Gastroesophageal sphincter (tissue), 4 donors: ENCODE measurements around the gene IL9. TPM values are rescaled to one million over a fixed set of nuclear protein-coding genes. Genes with fewer than 3 reads are reported as not detected.

ENCODE experiments used
- ATAC-seq: fragments of 150-250 bp; one replicate; pipeline ENCODE4 v1.9.1; 2016; ENCODE audit warnings: mild to moderate bottlenecking, moderate library complexity
- H3K27ac ChIP-seq, 4 donors: fragments of 200-600 bp; sonication (generic) in 3 of 4; 1 replicate in 3 of 4; 2 replicates in 1 of 4; pipeline ENCODE4 v1.5.1; 2016 to 2019
- H3K27me3 ChIP-seq: fragments of 200-600 bp; sonication (generic); one replicate; pipeline ENCODE4 v1.5.1; 2019
- H3K36me3 ChIP-seq, 2 donors: fragments of 200-600 bp; sonication (generic); one replicate each; pipeline ENCODE4 v1.5.1; 2019; ENCODE audit warnings: control low read depth in 1 of 2
- H3K4me1 ChIP-seq, 3 donors: fragments of 200-600 bp; sonication (generic); 1 replicate in 2 of 3; 2 replicates in 1 of 3; pipeline ENCODE4 v1.5.1; 2016 to 2019; ENCODE audit warnings: control low read depth in 2 of 3
- H3K4me3 ChIP-seq, 2 donors: fragments of 200-600 bp; sonication (generic); one replicate each; pipeline ENCODE4 v1.5.1; 2019; ENCODE audit warnings: mild to moderate bottlenecking in 1 of 2, moderate library complexity in 1 of 2
- H3K9me3 ChIP-seq, 3 donors: fragments of 200-600 bp; sonication (generic); one replicate each; pipeline ENCODE4 v1.5.1; 2017 to 2019; ENCODE audit warnings: control low read depth in 2 of 3
- CTCF ChIP-seq, 4 experiments: fragments of 200-600 bp in 2 of 4; fragments of 450-650 bp in 2 of 4; sonication (generic) in 1 of 4; IDR thresholded peaks; one replicate each; pipeline ENCODE4 v1.5.1; 2017 to 2019; ENCODE audit warnings: antibody characterized with exemption in 4 of 4, mild to moderate bottlenecking in 2 of 4, moderate library complexity in 2 of 4
- EP300 ChIP-seq: sonication (generic); formaldehyde crosslinking; IDR thresholded peaks from one replicate; pipeline ENCODE4 v1.6.1; 2017; ENCODE audit warnings: antibody characterized with exemption, mild to moderate bottlenecking
- POLR2A ChIP-seq, 2 donors: fragments of 450-650 bp; IDR thresholded peaks; one replicate each; pipeline ENCODE4 v1.6.1; 2017; ENCODE audit warnings: antibody characterized with exemption in 2 of 2, mild to moderate bottlenecking in 2 of 2, moderate library complexity in 1 of 2
- POLR2AphosphoS5 ChIP-seq: sonication (generic); formaldehyde crosslinking; IDR thresholded peaks from one replicate; pipeline ENCODE4 v1.6.1; 2017; ENCODE audit warnings: antibody characterized with exemption
- WGBS, 2 donors: methylation state at CpG; one replicate each; pipeline ENCODE4 v1.1.5; 2018; ENCODE audit warnings: low coverage in 1 of 2; 5-methylcytosine and 5-hydroxymethylcytosine counted together
- total RNA-seq, 4 donors: library from RNA; depleted of rRNA; stranded (reverse); fragments of >200 nt; gene quantifications; one replicate each; pipeline ENCODE4 v1.1.0, GENCODE V29; 2016

The IL9 gene
- total RNA-seq, 4 donors from 2014 or later, result not detected

GRCh38 chr5:135847976-135848375 is 47.7 kb downstream of the IL9 start:
- no peak for TF ChIP-seq EP300
- TF ChIP-seq CTCF (IDR thresholded peaks at IDR 0.05), result no peak
- TF ChIP-seq POLR2A (IDR thresholded peaks at IDR 0.05), result no peak
- no peak for TF ChIP-seq POLR2AphosphoS5
- Histone ChIP-seq H3K9me3 (no peaks in the 10 kb centered on the region), H3K4me1 (no peaks in the 10 kb centered on the region), H3K27me3 (peaks cover 8% of the 10 kb centered on the region), H3K36me3 (no peaks in the 10 kb centered on the region), H3K4me3 (no peak overlapping the region), H3K27ac (no peak overlapping the region)
- ATAC-seq, result no peak
- 57% methylated on average over 1 of the region's 1 CpG; no CpG with 5 or more reads in 1 of the 2 donors for WGBS, 2 donors

- H3K27me3 ChIP-seq, result peaks cover 17% of the 10 kb centered on the region
- TF ChIP-seq CTCF (IDR thresholded peaks at IDR 0.05), result no peak
- TF ChIP-seq POLR2AphosphoS5, result no peak
- TF ChIP-seq POLR2A (IDR thresholded peaks at IDR 0.05), result no peak
- no peak for TF ChIP-seq EP300
- no peak for ATAC-seq
- H3K4me1 ChIP-seq, result no peaks in the 10 kb centered on the region
- H3K4me3 ChIP-seq, result no peak overlapping the region
- H3K9me3 ChIP-seq, result no peaks in the 10 kb centered on the region
- H3K36me3 ChIP-seq, result no peaks in the 10 kb centered on the region
- no peak overlapping the region for H3K27ac ChIP-seq
Observed at GRCh38 chr5:135846311-135846710, 49.3 kb downstream of the IL9 start.

GRCh38 chr5:135843571-135844337 is 51.9 kb downstream of the IL9 start:
- WGBS, 2 donors, result 87% methylated on average over 3 of the region's 6 CpGs; no CpG with 5 or more reads in 1 of the 2 donors
- Histone ChIP-seq H3K9me3 (peaks cover 0 to under 1% (median 0%) of the 10 kb centered on the region in 3 donors), H3K27me3 (peaks cover 17% of the 10 kb centered on the region), H3K27ac (no peak overlapping the region), H3K4me3 (no peak overlapping the region), H3K36me3 (no peaks in the 10 kb centered on the region), H3K4me1 (no peaks in the 10 kb centered on the region)
- no peak for ATAC-seq
- TF ChIP-seq CTCF (IDR thresholded peaks at IDR 0.05) (no peak), EP300 (no peak), POLR2A (IDR thresholded peaks at IDR 0.05) (no peak), POLR2AphosphoS5 (no peak)

GRCh38 chr5:135842737-135843136 is 52.9 kb downstream of the IL9 start:
- Histone ChIP-seq H3K4me1 (no peaks in the 10 kb centered on the region), H3K9me3 (peaks cover 0 to 5% (median 0%) of the 10 kb centered on the region in 3 donors), H3K36me3 (no peaks in the 10 kb centered on the region), H3K27ac (no peak overlapping the region), H3K27me3 (peaks cover 17% of the 10 kb centered on the region), H3K4me3 (no peak overlapping the region)
- 25% methylated on average over 2 of the region's 4 CpGs; no CpG with 5 or more reads in 1 of the 2 donors for WGBS, 2 donors
- no peak for ATAC-seq
- TF ChIP-seq EP300, result no peak
- TF ChIP-seq CTCF (IDR thresholded peaks at IDR 0.05), result no peak
- TF ChIP-seq POLR2A (IDR thresholded peaks at IDR 0.05), result no peak
- TF ChIP-seq POLR2AphosphoS5, result no peak

Other genes with a start within 250 kb of the IL9 start
- gene SLC25A48, start 61.2 kb downstream of the IL9 start, total RNA-seq, result under 1 TPM in 1 of 4 donors, not detected in 3; 0.27 TPM
- gene LECT2, start 59.1 kb upstream of the IL9 start, total RNA-seq, result not detected
- gene TGFBI, start 133.1 kb upstream of the IL9 start, total RNA-seq, result 100 to 1,000 TPM in 3 of 4 donors, 10 to 100 TPM in 1; 29.0 to 159 (median 112) TPM
- 10 to 100 TPM; 35.6 to 62.7 (median 51.7) TPM for gene SMAD5, start 237.0 kb upstream of the IL9 start, total RNA-seq